Measurements from ENCODE around the gene SPOCD1.

DNA sequence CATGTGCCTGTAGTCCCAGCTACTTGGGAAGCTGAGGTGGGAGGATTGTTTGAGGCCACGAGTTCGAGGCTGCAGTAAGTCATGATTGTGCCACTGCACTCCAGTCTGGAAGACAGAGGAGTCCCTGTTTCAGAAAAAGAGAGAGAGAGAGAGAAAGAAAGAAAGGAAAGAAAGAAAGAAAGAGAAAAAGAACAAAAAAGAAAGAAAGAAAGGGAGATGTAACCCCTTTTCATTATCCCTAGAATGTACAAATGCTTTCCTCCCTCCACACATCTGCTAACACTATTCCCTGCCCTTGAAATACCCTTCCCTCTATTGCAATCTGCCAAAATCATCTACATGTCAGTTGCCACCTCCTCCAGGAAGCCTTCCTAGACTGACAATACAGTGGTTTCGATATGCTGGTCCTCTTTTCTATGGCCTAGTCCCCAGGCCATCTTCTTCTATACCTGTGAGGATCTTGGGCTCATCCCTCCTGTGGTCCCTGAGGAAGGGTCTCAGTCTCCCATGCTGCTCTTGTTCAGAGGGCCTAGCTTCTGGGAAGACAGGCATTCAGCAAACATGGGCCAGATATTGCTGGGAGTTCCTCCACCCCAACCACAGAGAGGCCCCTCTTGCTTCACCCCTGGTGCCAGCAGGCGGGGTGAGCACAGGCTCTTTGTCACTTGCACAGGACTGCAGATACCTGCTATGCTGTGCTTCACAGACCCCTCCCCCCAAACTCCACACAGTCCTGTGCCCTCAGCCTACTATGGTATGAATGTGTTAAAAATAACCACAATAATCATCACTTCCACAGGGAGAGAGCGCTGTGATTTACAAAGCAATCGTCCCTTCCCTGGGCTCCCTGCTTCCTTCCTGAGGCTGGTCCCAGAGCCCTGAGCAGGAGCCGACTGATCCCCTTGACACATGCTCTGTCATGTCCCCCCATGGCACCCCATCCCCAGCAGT lies 65.8 kb downstream of the SPOCD1 start:
- TF ChIP-seq, protein P1, sequence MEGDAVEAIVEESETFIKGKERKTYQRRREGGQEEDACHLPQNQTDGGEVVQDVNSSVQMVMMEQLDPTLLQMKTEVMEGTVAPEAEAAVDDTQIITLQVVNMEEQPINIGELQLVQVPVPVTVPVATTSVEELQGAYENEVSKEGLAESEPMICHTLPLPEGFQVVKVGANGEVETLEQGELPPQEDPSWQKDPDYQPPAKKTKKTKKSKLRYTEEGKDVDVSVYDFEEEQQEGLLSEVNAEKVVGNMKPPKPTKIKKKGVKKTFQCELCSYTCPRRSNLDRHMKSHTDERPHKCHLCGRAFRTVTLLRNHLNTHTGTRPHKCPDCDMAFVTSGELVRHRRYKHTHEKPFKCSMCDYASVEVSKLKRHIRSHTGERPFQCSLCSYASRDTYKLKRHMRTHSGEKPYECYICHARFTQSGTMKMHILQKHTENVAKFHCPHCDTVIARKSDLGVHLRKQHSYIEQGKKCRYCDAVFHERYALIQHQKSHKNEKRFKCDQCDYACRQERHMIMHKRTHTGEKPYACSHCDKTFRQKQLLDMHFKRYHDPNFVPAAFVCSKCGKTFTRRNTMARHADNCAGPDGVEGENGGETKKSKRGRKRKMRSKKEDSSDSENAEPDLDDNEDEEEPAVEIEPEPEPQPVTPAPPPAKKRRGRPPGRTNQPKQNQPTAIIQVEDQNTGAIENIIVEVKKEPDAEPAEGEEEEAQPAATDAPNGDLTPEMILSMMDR (IDR thresholded peaks at IDR 0.05), result no peak
- no peak for TF ChIP-seq POLR2A (IDR thresholded peaks at IDR 0.05)
